Eye (tissue), 1 donor: ENCODE results near the gene SMG5.

Source experiments
- DNase-seq: peaks from one replicate; pipeline ENCODE4 v3.0.0-alpha.2; 2015

SMG5 gene

DNA sequence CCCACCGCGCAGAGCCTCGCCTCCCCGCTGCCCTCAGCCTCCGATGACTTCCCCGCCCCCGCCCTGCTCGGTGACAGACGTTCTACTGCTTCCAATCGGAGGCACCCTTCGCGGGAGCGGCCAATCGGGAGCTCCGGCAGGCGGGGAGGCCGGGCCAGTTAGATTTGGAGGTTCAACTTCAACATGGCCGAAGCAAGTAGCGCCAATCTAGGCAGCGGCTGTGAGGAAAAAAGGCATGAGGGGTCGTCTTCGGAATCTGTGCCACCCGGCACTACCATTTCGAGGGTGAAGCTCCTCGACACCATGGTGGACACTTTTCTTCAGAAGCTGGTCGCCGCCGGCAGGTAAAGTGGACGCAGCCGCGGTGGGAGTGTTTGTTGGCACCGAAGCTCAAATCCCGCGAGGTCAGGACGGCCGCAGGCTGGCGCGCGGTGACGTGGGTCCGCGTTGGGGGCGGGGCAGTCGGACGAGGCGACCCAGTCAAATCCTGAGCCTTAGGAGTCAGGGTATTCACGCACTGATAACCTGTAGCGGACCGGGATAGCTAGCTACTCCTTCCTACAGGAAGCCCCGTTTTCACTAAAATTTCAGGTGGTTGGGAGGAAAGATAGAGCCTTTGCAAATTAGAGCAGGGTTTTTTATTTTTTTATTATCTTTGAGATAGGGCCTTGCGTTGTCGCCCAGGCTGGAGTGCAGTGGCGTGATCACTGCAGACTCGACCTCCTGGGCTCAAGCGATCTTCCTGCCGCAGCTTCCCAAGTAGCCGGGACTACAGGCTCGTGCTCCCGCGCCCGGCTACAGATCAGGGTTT, 69.6 kb downstream of the SMG5 start, which contains the start of gene PMF1:
PMF1 (plus strand) TSS at position 175 of the 811 bp plus-strand sequence; CDS start at position 184, 9 bp downstream.
- DNase-seq, result peak; percentile 98

DNA sequence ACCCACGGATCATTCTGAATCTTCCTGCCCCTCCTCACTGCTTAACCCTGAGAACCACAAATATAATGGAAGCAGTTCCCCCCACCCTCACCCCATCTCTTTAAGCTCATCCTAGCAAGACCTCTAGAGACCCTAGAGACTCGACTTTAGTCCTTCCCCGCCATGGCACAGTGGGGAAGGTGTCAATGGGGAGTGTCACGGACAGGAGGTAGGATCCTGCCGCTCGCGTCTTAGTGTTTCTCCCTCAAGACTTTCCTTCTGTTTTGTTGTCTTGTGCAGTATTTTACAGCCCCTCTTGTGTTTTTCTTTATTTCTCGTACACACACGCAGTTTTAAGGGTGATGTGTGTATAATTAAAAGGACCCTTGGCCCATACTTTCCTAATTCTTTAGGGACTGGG, 70.5 kb downstream of the SMG5 start:
- DNase-seq, result no peak

DNA sequence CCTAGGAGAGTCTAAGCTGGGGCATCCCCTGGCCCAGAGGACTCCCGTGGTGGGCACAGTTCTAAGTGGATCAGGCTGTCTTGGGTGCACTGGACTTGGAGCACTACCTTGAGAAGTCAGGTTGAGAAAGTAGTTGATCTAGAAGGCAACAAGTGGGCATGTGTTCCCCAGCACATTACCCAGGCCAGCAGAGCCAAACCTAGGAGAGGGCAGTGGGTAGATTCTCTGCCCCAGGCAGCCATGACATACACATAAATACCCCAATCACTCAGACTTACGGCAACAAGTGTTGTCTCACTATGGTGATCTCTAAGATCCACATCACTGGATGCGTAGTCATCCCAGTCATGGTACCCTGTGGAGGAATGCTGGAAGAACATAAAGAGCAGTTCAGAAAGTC, 71.4 kb downstream of the SMG5 start:
- no peak for DNase-seq

DNA sequence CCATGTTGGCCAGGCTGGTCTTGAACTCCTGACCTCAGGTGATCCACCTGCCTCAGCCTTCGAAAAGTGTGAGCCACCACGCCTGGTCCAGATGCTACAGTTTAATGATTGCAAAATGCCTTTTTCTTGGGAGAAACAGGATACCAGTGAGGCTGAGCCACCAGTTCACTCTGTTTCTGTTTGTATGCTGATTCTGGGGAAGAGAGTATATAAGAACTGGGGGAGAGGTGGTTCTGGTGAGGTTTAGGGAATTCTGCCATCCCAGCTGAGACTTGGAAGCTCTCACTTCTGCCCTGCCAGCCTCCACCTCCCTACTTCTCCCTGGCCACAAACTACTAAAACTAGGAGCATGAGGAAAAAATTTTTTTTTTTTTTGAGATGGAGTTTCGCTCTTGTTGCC, 77.9 kb downstream of the SMG5 start:
- DNase-seq, result no peak

DNA sequence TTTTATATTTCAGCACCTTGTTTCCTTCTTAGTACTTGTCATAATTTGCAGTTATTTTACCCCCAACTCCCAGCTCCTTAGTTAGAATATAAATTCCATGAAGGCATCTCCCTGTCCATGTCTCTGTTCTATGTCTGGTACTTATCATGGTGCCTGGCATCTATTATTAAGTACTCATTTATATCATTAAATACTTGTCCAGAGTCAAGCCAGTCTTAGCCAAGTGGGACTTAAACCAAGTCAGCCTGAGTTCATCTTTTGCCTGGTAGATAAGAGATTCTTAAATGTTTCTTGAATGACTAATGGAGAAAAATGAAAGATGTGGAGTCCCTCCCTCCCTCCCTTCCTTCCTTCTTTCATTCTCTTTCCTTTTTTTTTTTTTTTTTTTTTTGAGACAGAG, 79.3 kb downstream of the SMG5 start:
- no peak for DNase-seq

DNA sequence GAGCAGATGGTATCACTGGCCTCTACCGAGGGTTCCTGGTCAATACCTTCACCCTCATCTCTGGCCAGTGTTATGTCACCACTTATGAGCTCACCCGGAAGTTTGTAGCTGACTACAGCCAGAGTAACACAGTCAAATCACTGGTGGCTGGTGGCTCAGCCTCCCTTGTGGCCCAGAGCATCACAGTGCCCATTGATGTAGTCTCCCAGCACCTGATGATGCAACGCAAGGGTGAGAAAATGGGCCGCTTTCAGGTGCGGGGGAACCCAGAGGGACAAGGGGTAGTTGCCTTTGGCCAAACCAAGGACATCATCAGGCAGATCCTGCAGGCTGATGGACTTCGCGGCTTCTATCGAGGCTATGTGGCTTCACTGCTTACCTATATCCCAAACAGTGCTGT, 82.6 kb downstream of the SMG5 start:
- no peak for DNase-seq
